GM21723 (cell line): ENCODE data around the gene PCF11.
A peak's percentile ranks its signal among the peaks of the same experiment; 100 is the strongest.
"Not testable (repeated sequence)": the region's sequence is repeated elsewhere in the genome, so short reads cannot be mapped to it uniquely, and the experiment has no call there.

ENCODE experiments used
- ATAC-seq: cut with Tn5 transposase; IDR thresholded peaks from one replicate; pipeline ENCODE4 v1.9.1; 2021; ENCODE audit warnings: mild to moderate bottlenecking, moderate library complexity; ENCODE audit not compliant: unreplicated experiment

The PCF11 gene

DNA sequence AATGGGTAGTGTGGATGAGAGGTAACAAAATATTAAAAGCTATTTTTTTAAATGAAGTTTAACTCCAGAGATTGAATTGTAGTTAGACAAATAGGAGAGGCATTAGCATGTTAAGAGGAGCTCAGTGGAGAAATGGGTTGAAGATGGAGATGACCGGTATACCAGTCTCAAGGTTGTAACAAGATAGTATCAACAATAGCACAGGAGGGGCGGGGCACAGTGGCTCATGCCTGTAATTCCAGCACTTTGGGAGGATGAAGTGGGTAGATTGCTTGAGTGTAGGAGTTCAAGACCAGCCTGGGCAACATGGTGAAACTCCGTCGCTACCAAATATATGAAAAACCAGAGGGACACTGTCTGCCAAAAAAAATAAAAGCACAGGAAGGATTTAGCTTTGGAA lies 30.5 kb downstream of the PCF11 start:
- no peak for ATAC-seq

- no peak for ATAC-seq
Observed at GRCh38 chr11:83191491-83191890, 34.6 kb downstream of the PCF11 start.

GRCh38 chr11:83191986-83192385 lies 35.1 kb downstream of the PCF11 start:
- no peak for ATAC-seq

- no peak for ATAC-seq
Observed at GRCh38 chr11:83192606-83193245, 35.8 kb downstream of the PCF11 start.

DNA sequence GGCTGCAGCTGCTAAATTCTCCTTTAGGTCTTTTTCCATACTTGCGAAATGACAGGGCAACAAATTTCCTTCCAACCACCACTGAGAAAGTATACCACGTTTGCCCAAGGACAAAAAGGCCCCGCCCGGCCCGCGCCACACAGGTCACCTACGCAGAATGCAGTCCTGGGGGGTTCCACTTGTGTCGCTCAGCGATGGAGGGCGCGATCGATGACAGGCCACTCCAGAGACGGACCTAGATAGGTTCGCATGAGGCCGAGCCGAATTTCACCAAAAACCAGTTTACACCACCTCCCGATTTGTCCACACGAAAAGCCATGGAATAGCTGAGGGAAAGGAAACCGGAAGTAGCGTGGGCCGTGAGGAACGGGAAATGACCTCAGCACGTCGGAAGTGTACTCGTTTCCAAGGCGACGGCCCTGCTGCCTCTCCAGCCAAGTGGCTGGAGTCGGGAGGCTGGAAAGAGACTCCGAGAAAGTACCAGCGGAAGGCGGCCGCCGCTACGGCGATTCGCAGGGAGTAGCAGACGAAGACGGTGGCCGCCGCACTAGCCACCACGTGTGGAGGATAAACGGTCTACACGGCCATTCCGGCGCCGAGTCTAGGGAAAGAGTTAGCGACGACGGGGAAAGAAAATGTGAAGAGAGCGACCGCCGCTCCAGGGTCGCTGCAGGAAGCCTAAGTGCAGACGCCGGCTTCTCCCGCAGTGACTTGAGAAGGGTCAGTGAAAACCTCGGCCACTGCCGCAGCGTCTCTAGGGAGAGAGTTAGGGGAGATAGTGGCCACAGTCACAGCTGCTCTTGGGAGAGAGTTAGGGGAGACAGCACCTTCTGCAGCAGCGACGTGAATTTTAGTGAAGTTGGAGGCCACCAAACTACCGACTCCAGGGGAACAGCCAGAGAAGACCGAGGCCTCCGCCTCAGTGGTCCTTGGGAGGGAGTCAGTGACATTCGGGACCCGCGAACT lies 36.7 kb downstream of the PCF11 start, which contains the start of gene ANKRD42:
ANKRD42 (plus strand) TSS at position 398 of the 966 bp plus-strand sequence. CDS start 959 bp downstream, outside the sequence.
- ATAC-seq: peak; percentile 91

DNA sequence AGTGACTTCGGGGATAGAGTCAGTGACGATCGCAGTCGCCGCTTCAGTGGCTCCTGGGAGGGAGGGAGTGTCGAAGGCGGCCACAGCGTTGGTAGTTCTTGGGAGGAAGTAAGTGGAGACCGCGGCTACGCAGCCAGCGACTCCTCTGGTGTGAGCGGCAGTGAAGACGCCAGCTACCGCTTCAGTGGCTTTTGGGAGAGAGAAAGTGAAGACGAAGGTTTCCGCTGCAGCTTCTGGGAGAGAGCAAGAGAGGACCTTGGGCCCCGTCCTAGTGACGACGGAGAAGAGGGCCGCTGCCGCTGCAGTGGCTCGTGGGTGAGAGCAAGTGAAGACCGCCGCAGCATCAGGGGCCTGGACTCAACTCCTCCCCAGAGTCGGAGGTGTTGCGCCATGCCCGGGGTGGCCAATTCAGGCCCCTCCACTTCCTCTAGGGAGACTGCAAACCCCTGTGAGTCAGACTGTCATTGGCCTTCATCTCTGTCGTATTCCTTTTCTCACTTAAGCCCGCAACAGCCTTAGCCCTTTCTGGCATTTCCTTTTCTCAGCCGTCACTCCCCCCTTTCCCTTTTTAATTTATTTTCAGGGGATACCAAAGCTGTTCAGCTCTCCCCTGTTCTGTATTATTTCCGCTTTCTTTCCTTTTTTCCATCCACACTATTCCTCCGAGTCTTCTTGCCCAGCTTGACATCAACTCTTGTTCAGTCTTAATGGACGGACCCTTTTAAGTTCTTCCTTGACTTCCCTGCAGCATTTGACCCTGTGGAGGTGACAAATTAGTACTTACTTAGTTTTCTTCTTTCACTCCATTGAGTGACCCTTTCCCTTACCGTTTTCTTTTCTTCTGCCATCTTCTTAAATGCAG lies 37.6 kb downstream of the PCF11 start:
- peak; percentile 65 for ATAC-seq

- no peak for ATAC-seq
Observed at GRCh38 chr11:83195143-83195466, 38.2 kb downstream of the PCF11 start.

DNA sequence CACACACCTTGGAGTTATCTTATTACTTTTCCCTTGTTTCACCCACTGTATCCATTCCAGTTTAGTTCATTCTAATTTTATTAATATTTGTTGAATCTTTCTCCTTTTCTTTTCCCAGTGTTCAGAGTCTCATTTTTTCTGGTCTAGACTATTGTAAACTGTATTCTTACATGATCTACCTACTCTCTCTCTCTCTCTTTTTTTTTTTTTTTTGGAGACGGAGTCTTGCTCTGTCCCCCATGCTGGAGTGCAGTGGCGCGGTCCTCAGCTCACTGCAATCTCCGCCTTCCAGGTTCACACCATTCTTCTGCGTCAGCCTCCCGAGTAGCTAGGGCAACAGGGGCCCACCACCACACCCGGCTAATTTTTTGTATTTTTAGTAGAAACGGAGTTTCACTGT lies 38.7 kb downstream of the PCF11 start:
- no peak for ATAC-seq

DNA sequence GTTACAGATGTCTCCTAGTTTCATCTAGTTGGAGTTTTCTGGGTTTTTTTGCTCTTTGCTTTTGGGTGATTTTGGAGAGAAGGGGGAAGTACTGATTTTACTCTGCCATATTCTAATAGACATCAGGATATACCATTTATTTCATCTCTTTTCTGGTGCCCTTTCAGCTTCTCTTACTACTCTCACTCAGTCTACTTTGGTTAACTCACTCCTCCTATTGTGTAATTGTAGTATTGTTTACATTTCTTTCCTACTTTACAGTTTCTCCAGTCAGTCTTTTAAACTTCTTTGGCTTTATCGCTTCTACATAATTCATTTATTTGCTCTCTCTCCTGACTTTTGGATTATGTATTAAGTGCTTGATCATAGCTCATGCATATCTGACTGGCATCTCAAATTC lies 43.1 kb downstream of the PCF11 start:
- ATAC-seq: no peak

- ATAC-seq: no peak
Observed at GRCh38 chr11:83205608-83206185, 48.8 kb downstream of the PCF11 start.

- ATAC-seq: no peak
Observed at GRCh38 chr11:83206221-83206620, 49.3 kb downstream of the PCF11 start.

DNA sequence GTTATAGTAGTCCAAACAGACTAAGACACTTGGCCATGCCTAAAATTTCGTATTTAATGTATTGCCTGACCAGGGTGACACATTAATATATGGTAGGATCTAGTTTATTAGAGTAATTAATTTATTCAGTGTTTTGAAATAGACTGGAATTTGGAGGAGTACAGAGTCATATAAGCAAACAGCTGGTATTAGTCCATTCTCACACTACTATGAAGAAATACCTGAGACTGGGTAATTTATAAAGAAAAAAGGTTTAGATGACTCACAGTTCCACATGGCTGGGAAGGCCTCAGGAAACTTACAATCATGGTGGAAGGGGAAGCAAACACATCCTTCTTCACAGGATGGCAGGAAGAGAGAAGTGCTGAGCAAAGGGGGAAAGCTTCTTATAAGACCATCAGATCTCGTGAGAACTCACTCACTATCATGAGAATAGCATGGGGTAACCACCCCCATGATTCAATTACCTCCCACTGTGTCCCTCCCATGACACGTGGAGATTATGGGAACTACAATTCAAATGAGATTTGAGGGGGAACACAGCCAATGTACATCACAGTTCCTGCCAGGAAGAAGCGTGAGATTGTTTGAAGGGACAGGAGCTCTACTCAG lies 49.9 kb downstream of the PCF11 start:
- not testable (repeated sequence) for ATAC-seq

GRCh38 chr11:83219095-83219494 lies 62.2 kb downstream of the PCF11 start:
- ATAC-seq: no peak

GRCh38 chr11:83220260-83220659 lies 63.3 kb downstream of the PCF11 start:
- ATAC-seq: no peak

GRCh38 chr11:83221694-83222093 lies 64.8 kb downstream of the PCF11 start:
- ATAC-seq: no peak

DNA sequence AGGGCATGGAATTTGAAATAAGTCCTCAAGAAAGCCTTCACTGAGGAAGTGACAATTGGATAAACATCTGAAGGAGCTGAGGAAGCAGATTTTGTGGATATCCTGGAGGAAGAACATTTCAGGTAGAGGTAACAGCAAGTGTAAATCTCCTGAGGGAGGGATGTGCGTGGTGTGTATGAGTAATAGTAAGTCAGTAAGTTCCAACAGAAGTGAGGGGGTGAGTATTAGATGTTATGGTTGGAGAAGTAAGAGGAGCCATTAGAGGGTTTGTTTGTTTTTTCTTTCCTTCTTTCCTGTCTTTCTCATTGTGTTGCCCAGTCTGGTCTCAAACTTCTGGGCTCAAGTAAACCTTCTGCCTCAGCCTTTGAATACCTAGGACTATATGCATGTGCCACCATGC lies 65.6 kb downstream of the PCF11 start:
- no peak for ATAC-seq

- ATAC-seq: no peak
Observed at GRCh38 chr11:83223457-83223856, 66.5 kb downstream of the PCF11 start.

DNA sequence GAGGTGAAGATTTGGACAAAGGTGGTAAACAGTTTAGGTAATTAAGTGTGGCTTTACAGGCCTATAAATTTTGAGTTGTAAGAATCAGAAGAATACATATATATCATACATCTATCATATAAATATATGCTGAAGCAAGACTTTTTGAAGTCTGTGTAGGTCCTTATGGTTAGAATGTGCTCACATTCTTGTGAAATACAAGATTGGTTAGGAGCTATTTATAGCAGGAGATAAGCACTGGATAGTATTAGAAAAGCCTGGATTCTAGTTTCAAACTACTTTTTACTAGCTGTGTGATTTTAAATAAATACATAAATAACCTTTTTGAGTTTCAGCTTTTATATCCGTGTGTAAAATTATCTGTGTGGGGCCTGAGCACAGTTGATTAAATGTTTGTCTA lies 78.9 kb downstream of the PCF11 start:
- no peak for ATAC-seq
